Measurements from ENCODE around the gene CDON.

CDON gene

DNA sequence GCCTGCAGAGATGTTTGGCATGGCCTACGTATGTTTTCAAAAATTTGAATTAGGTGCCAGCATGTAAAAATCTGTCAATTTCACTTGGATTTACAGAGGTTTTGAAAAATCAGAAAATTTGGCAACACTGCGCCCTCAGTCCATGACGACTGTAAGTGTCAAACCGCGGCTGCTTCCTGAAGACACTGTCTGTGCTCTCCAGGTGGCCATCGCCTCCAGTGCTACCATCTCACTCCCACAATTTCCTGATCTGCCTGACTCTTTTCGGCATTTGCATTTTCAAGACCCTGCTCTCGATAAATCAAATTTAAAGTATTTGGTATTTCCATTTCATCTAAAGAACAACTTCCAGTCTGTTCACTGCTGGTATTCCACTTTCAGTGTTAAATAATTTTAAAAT is 82.2 kb downstream of the CDON start:
- Histone ChIP-seq H3K27ac (ENCODE audit: low read length) (no peak overlapping the region), H3K4me1 (ENCODE audit: control insufficient read depth, low read depth, low read length) (peaks cover 17% of the 10 kb centered on the region), H3K9me3 (ENCODE audit: control insufficient read depth, low read depth, low read length) (no peaks in the 10 kb centered on the region), H3K9ac (ENCODE audit: low read length) (no peak overlapping the region), H3K27me3 (ENCODE audit: control insufficient read depth, insufficient read depth, low read length) (no peaks in the 10 kb centered on the region), H3K4me3 (ENCODE audit: low read length) (no peak overlapping the region), H3K36me3 (ENCODE audit: control insufficient read depth, low read depth, low read length) (peaks cover 8% of the 10 kb centered on the region)

DNA sequence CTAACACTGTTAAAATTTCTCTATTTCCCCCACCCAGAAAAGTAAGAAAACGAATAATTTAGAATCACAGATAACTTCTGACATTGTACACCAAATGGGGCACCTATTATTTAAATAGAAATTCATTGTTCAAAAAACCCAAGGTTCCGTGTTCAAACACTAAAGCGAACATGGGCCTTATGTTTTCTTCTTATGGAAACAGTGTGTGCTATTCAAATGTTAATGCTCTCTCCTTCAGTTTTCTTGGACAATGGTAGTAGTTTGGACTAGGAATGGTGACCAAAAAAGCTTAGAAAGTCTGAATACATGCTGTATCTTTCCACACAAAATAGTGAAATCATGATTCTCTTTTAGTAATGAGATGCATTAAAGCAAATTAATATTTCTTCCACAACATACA is 83.2 kb downstream of the CDON start:
- H3K4me3 ChIP-seq (ENCODE audit: low read length), result no peak overlapping the region
- H3K9me3 ChIP-seq (ENCODE audit: control insufficient read depth, low read depth, low read length), result no peaks in the 10 kb centered on the region
- H3K27ac ChIP-seq (ENCODE audit: low read length), result no peak overlapping the region
- H3K9ac ChIP-seq (ENCODE audit: low read length), result no peak overlapping the region
- H3K36me3 ChIP-seq (ENCODE audit: control insufficient read depth, low read depth, low read length), result peaks cover 8% of the 10 kb centered on the region
- peaks cover 17% of the 10 kb centered on the region for H3K4me1 ChIP-seq (ENCODE audit: control insufficient read depth, low read depth, low read length)
- no peaks in the 10 kb centered on the region for H3K27me3 ChIP-seq (ENCODE audit: control insufficient read depth, insufficient read depth, low read length)

DNA sequence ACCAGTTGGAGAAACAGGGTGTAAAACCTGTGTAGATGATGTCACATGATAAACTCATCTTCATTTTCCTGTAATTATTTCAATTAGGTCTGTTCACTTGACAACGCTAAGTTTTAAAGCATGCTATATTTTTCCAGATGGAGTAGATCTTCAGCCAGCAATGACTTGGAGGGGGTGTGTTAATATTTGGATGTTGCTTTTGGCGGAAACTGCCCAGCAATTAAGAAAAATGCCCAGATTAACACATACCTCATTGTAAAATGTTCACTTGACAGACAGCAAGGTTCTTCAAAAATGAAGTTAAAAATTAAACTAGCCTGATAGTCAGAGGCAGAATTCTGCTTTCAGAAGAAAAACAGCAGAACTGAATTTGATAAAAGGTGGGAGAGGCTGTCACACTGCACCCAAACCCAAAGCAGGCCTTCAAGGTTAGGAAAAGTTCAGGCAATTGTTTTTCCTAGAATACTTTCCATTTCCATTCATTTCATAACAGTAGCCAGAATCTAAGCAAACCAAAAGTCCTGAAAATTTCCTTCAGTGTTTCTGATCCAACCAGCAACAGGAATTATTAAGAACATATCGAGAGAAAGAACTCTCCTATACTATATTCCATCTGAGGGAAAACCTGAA is 83.8 kb downstream of the CDON start:
- Histone ChIP-seq H3K27me3 (ENCODE audit: control insufficient read depth, insufficient read depth, low read length) (no peaks in the 10 kb centered on the region), H3K9me3 (ENCODE audit: control insufficient read depth, low read depth, low read length) (no peaks in the 10 kb centered on the region), H3K9ac (ENCODE audit: low read length) (no peak overlapping the region), H3K36me3 (ENCODE audit: control insufficient read depth, low read depth, low read length) (peaks cover 8% of the 10 kb centered on the region), H3K4me3 (ENCODE audit: low read length) (no peak overlapping the region), H3K4me1 (ENCODE audit: control insufficient read depth, low read depth, low read length) (peaks cover 17% of the 10 kb centered on the region), H3K27ac (ENCODE audit: low read length) (no peak overlapping the region)

DNA sequence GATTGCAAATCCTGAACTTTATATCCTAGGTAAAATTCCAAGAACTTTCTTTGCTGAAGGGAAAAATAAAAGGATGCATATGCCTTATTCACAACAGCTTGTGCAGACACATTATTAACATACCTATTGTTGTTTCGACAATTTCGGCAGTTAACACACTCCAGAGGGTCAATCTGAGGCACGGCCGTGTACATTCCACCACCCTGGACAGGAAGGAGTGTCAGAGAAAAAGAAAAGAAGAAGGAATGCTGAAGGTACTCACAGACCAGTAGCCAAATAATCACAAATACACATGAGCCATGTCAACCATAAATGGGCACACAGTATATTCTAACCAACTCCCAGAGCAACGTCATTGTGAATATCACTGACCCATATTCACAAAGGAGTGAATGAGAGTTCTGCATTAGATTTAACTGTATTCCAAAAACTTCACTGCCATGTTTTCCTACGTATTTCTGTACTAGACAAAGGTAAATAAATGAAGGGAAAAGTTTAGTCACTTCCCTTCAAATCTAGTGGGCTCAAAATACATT is 84.4 kb downstream of the CDON start:
- H3K4me3 ChIP-seq (ENCODE audit: low read length), result no peak overlapping the region

DNA sequence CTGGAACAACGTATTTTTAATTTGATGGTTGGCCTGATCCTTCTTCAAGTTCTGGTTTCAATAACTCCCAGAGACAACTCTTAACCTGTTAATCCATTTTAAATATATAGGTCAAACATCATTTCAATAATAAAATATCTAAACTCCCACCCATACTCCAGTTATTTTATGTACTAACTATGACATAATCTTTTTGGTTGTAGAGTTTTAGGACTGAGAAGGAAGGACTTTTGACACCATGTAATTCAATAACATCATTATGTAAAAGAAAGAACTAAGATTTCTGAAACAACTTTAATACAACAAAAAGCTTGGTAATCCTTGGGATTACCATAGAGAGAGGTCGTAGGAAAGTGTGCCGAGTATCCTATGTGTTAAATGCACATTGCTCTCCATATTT is 85.3 kb downstream of the CDON start:
- Histone ChIP-seq H3K27me3 (ENCODE audit: control insufficient read depth, insufficient read depth, low read length) (no peaks in the 10 kb centered on the region), H3K4me3 (ENCODE audit: low read length) (no peak overlapping the region), H3K27ac (ENCODE audit: low read length) (no peak overlapping the region), H3K9me3 (ENCODE audit: control insufficient read depth, low read depth, low read length) (no peaks in the 10 kb centered on the region), H3K4me1 (ENCODE audit: control insufficient read depth, low read depth, low read length) (peaks cover 17% of the 10 kb centered on the region), H3K36me3 (ENCODE audit: control insufficient read depth, low read depth, low read length) (no peaks in the 10 kb centered on the region), H3K9ac (ENCODE audit: low read length) (no peak overlapping the region)

More for the DNA sequence above, 84.4 kb downstream of the CDON start:
- Histone ChIP-seq H3K27me3 (ENCODE audit: control insufficient read depth, insufficient read depth, low read length) (no peaks in the 10 kb centered on the region), H3K9ac (ENCODE audit: low read length) (no peak overlapping the region), H3K27ac (ENCODE audit: low read length) (no peak overlapping the region), H3K9me3 (ENCODE audit: control insufficient read depth, low read depth, low read length) (no peaks in the 10 kb centered on the region), H3K4me1 (ENCODE audit: control insufficient read depth, low read depth, low read length) (peaks cover 17% of the 10 kb centered on the region), H3K36me3 (ENCODE audit: control insufficient read depth, low read depth, low read length) (peaks cover 2% of the 10 kb centered on the region)

- no peaks in the 10 kb centered on the region for H3K27me3 ChIP-seq (ENCODE audit: control insufficient read depth, insufficient read depth, low read length)
- H3K9me3 ChIP-seq (ENCODE audit: control insufficient read depth, low read depth, low read length), result no peaks in the 10 kb centered on the region
- no peaks in the 10 kb centered on the region for H3K36me3 ChIP-seq (ENCODE audit: control insufficient read depth, low read depth, low read length)
- no peak overlapping the region for H3K9ac ChIP-seq (ENCODE audit: low read length)
- no peak overlapping the region for H3K27ac ChIP-seq (ENCODE audit: low read length)
- H3K4me3 ChIP-seq (ENCODE audit: low read length), result no peak overlapping the region
- H3K4me1 ChIP-seq (ENCODE audit: control insufficient read depth, low read depth, low read length), result peaks cover 17% of the 10 kb centered on the region
Measured at GRCh38 chr11:125976156-125976555, 86.5 kb downstream of the CDON start.

GRCh38 chr11:125975634-125976033 is 87.0 kb downstream of the CDON start:
- Histone ChIP-seq H3K27ac (ENCODE audit: low read length) (no peak overlapping the region), H3K9me3 (ENCODE audit: control insufficient read depth, low read depth, low read length) (no peaks in the 10 kb centered on the region), H3K4me1 (ENCODE audit: control insufficient read depth, low read depth, low read length) (peaks cover 14% of the 10 kb centered on the region), H3K4me3 (ENCODE audit: low read length) (no peak overlapping the region), H3K36me3 (ENCODE audit: control insufficient read depth, low read depth, low read length) (no peaks in the 10 kb centered on the region), H3K9ac (ENCODE audit: low read length) (no peak overlapping the region), H3K27me3 (ENCODE audit: control insufficient read depth, insufficient read depth, low read length) (no peaks in the 10 kb centered on the region)

- no peaks in the 10 kb centered on the region for H3K36me3 ChIP-seq (ENCODE audit: control insufficient read depth, low read depth, low read length)
Measured at GRCh38 chr11:125974284-125974683, 88.4 kb downstream of the CDON start.

DNA sequence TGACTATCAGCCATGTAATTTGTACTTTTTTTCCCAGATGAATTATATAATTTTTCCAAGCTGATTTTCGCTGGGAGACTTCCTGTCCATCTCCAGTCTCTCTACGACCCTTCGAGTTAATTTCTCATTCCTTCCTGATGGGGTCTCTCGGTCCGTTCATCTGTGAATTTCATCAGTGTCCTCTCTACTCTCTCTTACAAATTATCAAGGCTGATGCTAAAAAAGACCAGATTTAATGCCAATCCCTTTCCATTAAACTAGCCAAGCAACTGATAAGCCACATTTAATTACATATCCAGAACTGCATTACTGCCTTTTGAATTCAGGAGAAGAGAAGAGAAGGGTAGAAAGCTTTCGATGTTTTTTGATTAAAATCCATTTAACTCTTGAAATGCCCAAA is 91.0 kb downstream of the CDON start:
- Histone ChIP-seq H3K36me3 (ENCODE audit: control insufficient read depth, low read depth, low read length) (no peaks in the 10 kb centered on the region), H3K4me3 (ENCODE audit: low read length) (no peak overlapping the region), H3K9ac (ENCODE audit: low read length) (no peak overlapping the region), H3K27ac (ENCODE audit: low read length) (no peak overlapping the region), H3K27me3 (ENCODE audit: control insufficient read depth, insufficient read depth, low read length) (no peaks in the 10 kb centered on the region), H3K4me1 (ENCODE audit: control insufficient read depth, low read depth, low read length) (no peaks in the 10 kb centered on the region), H3K9me3 (ENCODE audit: control insufficient read depth, low read depth, low read length) (no peaks in the 10 kb centered on the region)

More at GRCh38 chr11:125974284-125974683, 88.4 kb downstream of the CDON start:
- H3K4me3 ChIP-seq (ENCODE audit: low read length), result no peak overlapping the region
- H3K9ac ChIP-seq (ENCODE audit: low read length), result no peak overlapping the region
- H3K4me1 ChIP-seq (ENCODE audit: control insufficient read depth, low read depth, low read length), result peaks cover under 1% of the 10 kb centered on the region
- H3K9me3 ChIP-seq (ENCODE audit: control insufficient read depth, low read depth, low read length), result no peaks in the 10 kb centered on the region
- no peaks in the 10 kb centered on the region for H3K27me3 ChIP-seq (ENCODE audit: control insufficient read depth, insufficient read depth, low read length)
- H3K27ac ChIP-seq (ENCODE audit: low read length), result no peak overlapping the region

DNA sequence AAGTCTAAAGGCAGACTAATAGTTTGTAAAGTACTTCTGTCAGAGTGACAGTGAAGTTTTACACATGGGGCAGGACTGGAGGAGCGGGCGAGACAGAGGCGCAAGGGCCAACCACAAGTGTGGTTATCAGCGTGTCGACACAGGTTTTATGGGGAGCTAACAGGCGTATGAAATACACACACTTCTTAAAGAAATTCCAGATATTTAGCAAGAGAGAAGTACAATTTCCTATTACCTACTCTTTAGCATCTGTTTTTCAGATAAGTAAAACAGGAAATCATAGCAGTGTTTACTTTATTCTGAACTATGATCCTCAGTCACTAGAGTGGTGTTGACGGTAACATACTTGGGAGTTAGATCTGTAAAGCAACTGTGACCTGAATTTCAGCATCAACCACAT is 94.3 kb downstream of the CDON start:
- H3K27ac ChIP-seq (ENCODE audit: low read length), result no peak overlapping the region
- H3K9ac ChIP-seq (ENCODE audit: low read length), result no peak overlapping the region
- H3K27me3 ChIP-seq (ENCODE audit: control insufficient read depth, insufficient read depth, low read length), result no peaks in the 10 kb centered on the region
- no peak overlapping the region for H3K4me3 ChIP-seq (ENCODE audit: low read length)
- H3K36me3 ChIP-seq (ENCODE audit: control insufficient read depth, low read depth, low read length), result no peaks in the 10 kb centered on the region
- H3K4me1 ChIP-seq (ENCODE audit: control insufficient read depth, low read depth, low read length), result no peaks in the 10 kb centered on the region
- no peaks in the 10 kb centered on the region for H3K9me3 ChIP-seq (ENCODE audit: control insufficient read depth, low read depth, low read length)

DNA sequence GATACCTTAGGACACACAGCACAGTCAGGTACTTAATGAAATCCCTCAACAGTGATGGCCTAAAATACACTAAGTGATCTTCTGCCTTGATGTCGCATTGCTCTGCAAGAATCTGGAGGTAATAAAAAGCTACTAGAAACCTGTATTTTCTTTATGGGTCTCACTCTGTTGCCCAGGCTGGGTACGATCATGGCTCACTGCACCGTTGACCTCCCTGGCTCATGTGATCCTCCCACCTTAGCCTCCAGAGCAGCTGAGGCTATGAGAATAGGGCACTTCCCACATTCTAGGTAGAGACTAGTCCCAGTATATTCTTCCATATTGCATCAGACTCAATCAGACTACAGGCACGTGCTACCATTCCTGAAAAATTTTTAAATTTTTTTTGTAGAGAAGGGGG is 95.2 kb downstream of the CDON start:
- H3K9ac ChIP-seq (ENCODE audit: low read length), result no peak overlapping the region
- H3K9me3 ChIP-seq (ENCODE audit: control insufficient read depth, low read depth, low read length), result no peaks in the 10 kb centered on the region
- H3K27me3 ChIP-seq (ENCODE audit: control insufficient read depth, insufficient read depth, low read length), result no peaks in the 10 kb centered on the region
- H3K27ac ChIP-seq (ENCODE audit: low read length), result no peak overlapping the region
- no peaks in the 10 kb centered on the region for H3K36me3 ChIP-seq (ENCODE audit: control insufficient read depth, low read depth, low read length)
- H3K4me3 ChIP-seq (ENCODE audit: low read length), result no peak overlapping the region
- H3K4me1 ChIP-seq (ENCODE audit: control insufficient read depth, low read depth, low read length), result no peaks in the 10 kb centered on the region

GRCh38 chr11:125960771-125961170 is 101.9 kb downstream of the CDON start:
- no peak overlapping the region for H3K9ac ChIP-seq (ENCODE audit: low read length)
- H3K4me3 ChIP-seq (ENCODE audit: low read length), result no peak overlapping the region
- no peak overlapping the region for H3K27ac ChIP-seq (ENCODE audit: low read length)
- no peaks in the 10 kb centered on the region for H3K4me1 ChIP-seq (ENCODE audit: control insufficient read depth, low read depth, low read length)
- H3K27me3 ChIP-seq (ENCODE audit: control insufficient read depth, insufficient read depth, low read length), result no peaks in the 10 kb centered on the region
- no peaks in the 10 kb centered on the region for H3K9me3 ChIP-seq (ENCODE audit: control insufficient read depth, low read depth, low read length)
- H3K36me3 ChIP-seq (ENCODE audit: control insufficient read depth, low read depth, low read length), result peaks cover 3% of the 10 kb centered on the region
